DND-41 (cell line): ENCODE measurements around the gene MGAT4A.

Experiments
- ATAC-seq: fragments of 200-7000 bp; cut with Tn5 transposase; 3 replicates; pipeline ENCODE4 v1.9.1; 2021; ENCODE audit warnings: low read depth; ENCODE audit not compliant: insufficient read depth
- DNase-seq: peaks from one replicate; pipeline ENCODE4 v3.0.0-alpha.2; 2020
- H2AFZ ChIP-seq: 2 replicates; pipeline ENCODE4 v1.6.0; 2012; ENCODE audit warnings: low read depth, low read length
- H3K27ac ChIP-seq: 2 replicates; pipeline ENCODE4 v1.5.1; 2012; ENCODE audit warnings: low read length, inconsistent platforms
- H3K27me3 ChIP-seq: fragments of 200-600 bp; sonication (generic); 2 replicates; pipeline ENCODE4 v1.6.0; 2012; ENCODE audit warnings: low read length, mild to moderate bottlenecking, inconsistent platforms; ENCODE audit not compliant: insufficient read depth, poor library complexity
- H3K36me3 ChIP-seq: 2 replicates; pipeline ENCODE4 v1.5.1; 2012; ENCODE audit warnings: low read length, inconsistent platforms; ENCODE audit not compliant: insufficient read depth
- H3K4me1 ChIP-seq: 2 replicates; pipeline ENCODE4 v1.5.1; 2012; ENCODE audit warnings: mild to moderate bottlenecking, low read length; ENCODE audit not compliant: insufficient read depth
- H3K4me2 ChIP-seq: 2 replicates; pipeline ENCODE4 v1.6.0; 2012; ENCODE audit warnings: mild to moderate bottlenecking, moderate library complexity, low read length, inconsistent platforms; ENCODE audit not compliant: insufficient read depth
- H3K4me3 ChIP-seq, 2 experiments: fragments of 200-600 bp in 1 of 2; shearing (Covaris generic) in 1 of 2; 2 replicates each; pipeline ENCODE4 v1.5.1; 2012 to 2016; ENCODE audit warnings: inconsistent platforms in 2 of 2, low read length in 2 of 2, mild to moderate bottlenecking in 2 of 2, low read depth in 1 of 2, moderate library complexity in 1 of 2
- H3K79me2 ChIP-seq: 2 replicates; pipeline ENCODE4 v1.6.0; 2012; ENCODE audit warnings: low read length, inconsistent platforms; ENCODE audit not compliant: insufficient read depth
- H3K9ac ChIP-seq: 2 replicates; pipeline ENCODE4 v1.6.0; 2012; ENCODE audit warnings: low read depth, mild to moderate bottlenecking, inconsistent platforms, low read length, moderate library complexity
- H3K9me3 ChIP-seq: 2 replicates; pipeline ENCODE4 v1.5.1; 2012; ENCODE audit warnings: low read length, moderate library complexity, mild to moderate bottlenecking, inconsistent platforms; ENCODE audit not compliant: insufficient read depth, severe bottlenecking
- H4K20me1 ChIP-seq: 2 replicates; pipeline ENCODE4 v1.6.0; 2012; ENCODE audit warnings: low read length; ENCODE audit not compliant: insufficient read depth
- CTCF ChIP-seq: IDR thresholded peaks from 2 replicates; pipeline ENCODE4 v1.5.1; 2012; ENCODE audit warnings: borderline replicate concordance, low read length, moderate library complexity, mild to moderate bottlenecking; ENCODE audit not compliant: poor library complexity, severe bottlenecking; ENCODE audit errors: extremely low read depth
- EZH2 ChIP-seq: IDR thresholded peaks from 3 replicates; pipeline ENCODE4 v1.6.1; 2012; ENCODE audit warnings: borderline replicate concordance, low read depth, mild to moderate bottlenecking, moderate library complexity, low read length, inconsistent platforms; ENCODE audit not compliant: severe bottlenecking

MGAT4A gene

DNA sequence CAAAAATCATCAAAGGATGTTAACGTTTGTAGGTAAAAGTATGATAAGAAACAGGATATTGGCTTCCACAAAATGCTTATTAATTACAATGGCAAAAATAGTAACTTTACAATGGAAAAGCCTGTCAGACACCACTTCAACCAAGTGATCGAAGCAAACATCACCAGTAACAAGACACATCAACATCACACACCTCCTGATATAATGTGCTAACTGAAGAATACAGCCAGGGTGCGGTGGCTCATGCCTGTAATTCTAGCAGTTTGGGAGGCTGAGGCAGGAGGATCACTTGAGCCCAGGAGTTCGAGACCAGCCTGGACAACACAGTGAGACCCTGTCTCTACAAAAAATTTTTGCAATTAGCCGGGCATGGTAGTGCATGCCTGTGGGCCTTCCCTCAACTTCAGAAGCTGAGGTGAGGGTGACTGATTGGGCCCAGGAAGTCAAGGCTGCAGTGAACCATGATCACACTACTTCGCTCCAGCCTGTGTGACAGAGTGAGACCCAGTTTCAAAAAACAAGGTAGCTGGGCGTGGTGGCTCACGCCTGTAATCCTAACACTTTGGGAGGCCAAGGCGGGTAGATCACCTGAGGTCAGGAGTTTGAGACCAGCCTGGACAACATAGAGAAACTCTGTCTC is 15.0 kb downstream of the MGAT4A start:
- no peak overlapping the region for H3K9ac ChIP-seq
- H3K27me3 ChIP-seq: no peaks in the 10 kb centered on the region
- no peak overlapping the region for H3K4me2 ChIP-seq
- H3K4me1 ChIP-seq: no peaks in the 10 kb centered on the region
- no peak overlapping the region for H2AFZ ChIP-seq
- peaks cover 95% of the 10 kb centered on the region for H3K79me2 ChIP-seq
- H4K20me1 ChIP-seq: peaks cover 15% of the 10 kb centered on the region; the same call in 1 of the 2 replicates
- H3K4me3 ChIP-seq: no peak overlapping the region
- no peaks in the 10 kb centered on the region for H3K9me3 ChIP-seq
- DNase-seq (no peak), ATAC-seq (0 out of 3 replicates have a peak, but pooled peaks have one; percentile 24)
- H3K36me3 ChIP-seq: peaks cover 18% of the 10 kb centered on the region
- H3K27ac ChIP-seq: no peak overlapping the region
- TF ChIP-seq CTCF (no peak), EZH2 (no peak)

DNA sequence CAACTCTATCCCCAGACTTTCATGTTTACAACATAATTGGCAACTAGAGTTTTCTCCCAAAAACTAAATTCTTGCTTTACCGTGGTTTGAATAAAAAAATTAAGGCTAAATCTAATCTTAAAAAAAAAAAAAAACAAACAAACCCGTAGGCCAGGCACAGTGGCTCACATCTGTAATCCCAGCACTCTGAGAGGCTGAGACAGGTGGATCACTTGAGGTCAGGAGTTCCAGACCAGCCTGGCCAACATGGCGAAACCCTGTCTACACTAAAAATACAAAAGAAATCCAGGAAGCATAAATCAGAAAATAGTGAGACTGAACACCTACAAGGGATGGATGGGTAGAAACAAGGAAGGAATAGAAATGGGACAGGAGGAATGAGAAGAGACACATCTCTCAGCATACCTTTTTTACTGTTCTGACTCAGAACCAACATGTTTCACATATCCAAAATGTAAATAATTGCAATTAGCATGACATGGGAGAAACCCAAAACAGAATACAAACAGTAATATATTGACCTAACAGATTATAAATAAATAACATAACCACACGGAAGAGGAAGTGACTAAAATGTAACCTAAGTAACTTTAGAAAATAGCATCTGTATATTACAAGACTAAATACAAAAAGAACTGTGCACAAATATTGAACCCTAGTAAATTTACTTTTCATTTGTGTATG is 17.5 kb downstream of the MGAT4A start:
- H4K20me1 ChIP-seq: peaks cover 17% of the 10 kb centered on the region; the same call in 1 of the 2 replicates

GRCh38 chr2:98712145-98712544 is 18.8 kb downstream of the MGAT4A start:
- H3K36me3 ChIP-seq: peaks cover 2% of the 10 kb centered on the region; the same call in 1 of the 2 replicates
- H3K79me2 ChIP-seq: peaks cover 99% of the 10 kb centered on the region
- H3K27me3 ChIP-seq: no peaks in the 10 kb centered on the region
- H4K20me1 ChIP-seq: peaks cover 19% of the 10 kb centered on the region; the same call in 1 of the 2 replicates
- H3K9ac ChIP-seq: no peak overlapping the region
- H3K4me1 ChIP-seq: no peaks in the 10 kb centered on the region
- no peaks in the 10 kb centered on the region for H3K9me3 ChIP-seq
- no peak overlapping the region for H3K27ac ChIP-seq
- no peak overlapping the region for H3K4me2 ChIP-seq
- DNase-seq: no peak
- ATAC-seq: no peak
- H3K4me3 ChIP-seq: no peak overlapping the region
- no peak overlapping the region for H2AFZ ChIP-seq
- no peak for TF ChIP-seq CTCF
- no peak for TF ChIP-seq EZH2

More for the DNA sequence above, 17.5 kb downstream of the MGAT4A start:
- no peak overlapping the region for H3K4me2 ChIP-seq
- no peaks in the 10 kb centered on the region for H3K9me3 ChIP-seq
- H3K36me3 ChIP-seq: peaks cover 2% of the 10 kb centered on the region; the same call in 1 of the 2 replicates
- DNase-seq: no peak
- TF ChIP-seq EZH2: no peak
- TF ChIP-seq CTCF: no peak
- H3K27ac ChIP-seq: no peak overlapping the region
- H2AFZ ChIP-seq: no peak overlapping the region
- H3K79me2 ChIP-seq: peaks cover 95% of the 10 kb centered on the region
- H3K4me1 ChIP-seq: no peaks in the 10 kb centered on the region
- no peak overlapping the region for H3K9ac ChIP-seq
- H3K4me3 ChIP-seq: no peak overlapping the region
- H3K27me3 ChIP-seq: no peaks in the 10 kb centered on the region
- ATAC-seq: no peak
